ENCODE results near the gene UBR4.

DNA sequence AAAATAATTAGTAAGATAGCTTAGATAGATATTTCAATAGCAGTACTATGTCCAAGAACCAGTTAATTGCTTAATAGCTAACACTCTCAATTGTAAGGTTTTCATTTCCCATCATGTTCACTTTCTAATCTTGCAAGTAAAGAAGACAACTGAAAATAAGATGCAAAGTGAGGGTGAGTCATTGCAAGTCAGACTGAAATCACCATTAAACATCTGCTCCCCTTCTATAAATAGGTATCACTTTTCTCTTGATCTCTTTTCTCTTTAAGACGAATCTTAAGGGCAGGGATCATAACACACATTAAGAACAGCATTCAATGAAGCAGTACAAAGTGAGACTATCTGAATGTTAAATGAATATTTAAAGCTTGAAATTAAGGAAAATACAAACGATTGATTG, 40.4 kb downstream of the UBR4 start:
- TF ChIP-seq, protein P1, sequence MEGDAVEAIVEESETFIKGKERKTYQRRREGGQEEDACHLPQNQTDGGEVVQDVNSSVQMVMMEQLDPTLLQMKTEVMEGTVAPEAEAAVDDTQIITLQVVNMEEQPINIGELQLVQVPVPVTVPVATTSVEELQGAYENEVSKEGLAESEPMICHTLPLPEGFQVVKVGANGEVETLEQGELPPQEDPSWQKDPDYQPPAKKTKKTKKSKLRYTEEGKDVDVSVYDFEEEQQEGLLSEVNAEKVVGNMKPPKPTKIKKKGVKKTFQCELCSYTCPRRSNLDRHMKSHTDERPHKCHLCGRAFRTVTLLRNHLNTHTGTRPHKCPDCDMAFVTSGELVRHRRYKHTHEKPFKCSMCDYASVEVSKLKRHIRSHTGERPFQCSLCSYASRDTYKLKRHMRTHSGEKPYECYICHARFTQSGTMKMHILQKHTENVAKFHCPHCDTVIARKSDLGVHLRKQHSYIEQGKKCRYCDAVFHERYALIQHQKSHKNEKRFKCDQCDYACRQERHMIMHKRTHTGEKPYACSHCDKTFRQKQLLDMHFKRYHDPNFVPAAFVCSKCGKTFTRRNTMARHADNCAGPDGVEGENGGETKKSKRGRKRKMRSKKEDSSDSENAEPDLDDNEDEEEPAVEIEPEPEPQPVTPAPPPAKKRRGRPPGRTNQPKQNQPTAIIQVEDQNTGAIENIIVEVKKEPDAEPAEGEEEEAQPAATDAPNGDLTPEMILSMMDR (IDR thresholded peaks at IDR 0.05): no peak
- TF ChIP-seq POLR2A (IDR thresholded peaks at IDR 0.05): no peak
